ENCODE measurements around the gene PDPN.

Gene PDPN

GRCh38 chr1:13623021-13623637 lies 39.5 kb downstream of the PDPN start:
- no peak for TF ChIP-seq CTCF (IDR thresholded peaks at IDR 0.05; ENCODE audit: low read depth, low read length)
- H3K4me3 ChIP-seq (ENCODE audit: low read depth, low read length) = no peak overlapping the region

GRCh38 chr1:13624526-13624925 lies 40.9 kb downstream of the PDPN start:
- TF ChIP-seq CTCF (IDR thresholded peaks at IDR 0.05; ENCODE audit: low read depth, low read length) = no peak
- H3K4me3 ChIP-seq (ENCODE audit: low read depth, low read length) = no peak overlapping the region

GRCh38 chr1:13627127-13627526 lies 43.5 kb downstream of the PDPN start:
- TF ChIP-seq CTCF (IDR thresholded peaks at IDR 0.05; ENCODE audit: low read depth, low read length) = no peak
- no peak overlapping the region for H3K4me3 ChIP-seq (ENCODE audit: low read depth, low read length)

GRCh38 chr1:13628218-13628617 lies 44.6 kb downstream of the PDPN start:
- TF ChIP-seq CTCF (IDR thresholded peaks at IDR 0.05; ENCODE audit: low read depth, low read length) = no peak
- no peak overlapping the region for H3K4me3 ChIP-seq (ENCODE audit: low read depth, low read length)

- no peak for TF ChIP-seq CTCF (IDR thresholded peaks at IDR 0.05; ENCODE audit: low read depth, low read length)
- H3K4me3 ChIP-seq (ENCODE audit: low read depth, low read length) = no peak overlapping the region
Observed at GRCh38 chr1:13628711-13629110, 45.1 kb downstream of the PDPN start.

- H3K4me3 ChIP-seq (ENCODE audit: low read depth, low read length) = no peak overlapping the region
- TF ChIP-seq CTCF (IDR thresholded peaks at IDR 0.05; ENCODE audit: low read depth, low read length) = no peak
Observed at GRCh38 chr1:13642306-13643004, 58.8 kb downstream of the PDPN start.

- H3K4me3 ChIP-seq (ENCODE audit: low read depth, low read length) = no peak overlapping the region
- no peak for TF ChIP-seq CTCF (IDR thresholded peaks at IDR 0.05; ENCODE audit: low read depth, low read length)
Observed at GRCh38 chr1:13643017-13643416, 59.4 kb downstream of the PDPN start.

Measured in WI38 (cell line).